GM12875 (cell line): ENCODE results near the gene GAB1.

Source experiments
- H3K4me3 ChIP-seq: one replicate; pipeline ENCODE4 v1.5.1; 2011; ENCODE audit warnings: low read depth, low read length, control low read depth
- CTCF ChIP-seq: IDR thresholded peaks from 2 replicates; pipeline ENCODE4 v1.5.1; 2011; ENCODE audit warnings: low read depth, mild to moderate bottlenecking, control low read depth, inconsistent platforms, low read length, moderate library complexity, borderline replicate concordance; ENCODE audit not compliant: insufficient read depth

Gene GAB1

GRCh38 chr4:143358923-143359643 is 22.4 kb downstream of the GAB1 start:
- H3K4me3 ChIP-seq: no peak overlapping the region
- no peak for TF ChIP-seq CTCF

- no peak overlapping the region for H3K4me3 ChIP-seq
- no peak for TF ChIP-seq CTCF
These were observed 23.0 kb downstream of the GAB1 start for GRCh38 chr4:143359644-143360193.

- no peak overlapping the region for H3K4me3 ChIP-seq
- no peak for TF ChIP-seq CTCF
These were observed 24.4 kb downstream of the GAB1 start for GRCh38 chr4:143360838-143361625.

- no peak overlapping the region for H3K4me3 ChIP-seq
- no peak for TF ChIP-seq CTCF
These were observed 25.8 kb downstream of the GAB1 start for GRCh38 chr4:143362349-143363046.

GRCh38 chr4:143363332-143363731 is 26.7 kb downstream of the GAB1 start:
- H3K4me3 ChIP-seq: no peak overlapping the region
- TF ChIP-seq CTCF: no peak

- TF ChIP-seq CTCF: no peak
- H3K4me3 ChIP-seq: no peak overlapping the region
These were observed 27.4 kb downstream of the GAB1 start for GRCh38 chr4:143364063-143364462.
